Transverse colon (tissue), 4 donors: ENCODE results near the gene STAU1. TPM values are rescaled to one million over a fixed set of nuclear protein-coding genes. Genes with fewer than 3 reads are reported as not detected.

Experiments used
- DNase-seq: peaks from one replicate; pipeline ENCODE4 v3.0.0-alpha.2; 2019
- H3K27ac ChIP-seq, 4 donors: fragments of 200-600 bp; sonication (generic); 2 replicates each; pipeline ENCODE4 v1.5.1; 2016 to 2018; ENCODE audit warnings: inconsistent platforms in 4 of 4
- H3K27me3 ChIP-seq: fragments of 200-600 bp; sonication (generic); 2 replicates; pipeline ENCODE4 v1.5.1; 2017; ENCODE audit warnings: inconsistent platforms
- H3K36me3 ChIP-seq, 4 donors: fragments of 200-600 bp; sonication (generic); 2 replicates each; pipeline ENCODE4 v1.5.1; 2017 to 2019; ENCODE audit warnings: inconsistent platforms in 4 of 4
- H3K4me1 ChIP-seq, 4 donors: fragments of 200-600 bp; sonication (generic); 2 replicates each; pipeline ENCODE4 v1.5.1; 2017 to 2020; ENCODE audit warnings: inconsistent platforms in 4 of 4
- H3K4me3 ChIP-seq, 4 donors: fragments of 200-600 bp; sonication (generic); 1 replicate in 1 of 4; 2 replicates in 3 of 4; pipeline versions ENCODE4 v1.5.1 to v1.6.1; 2017 to 2019; ENCODE audit warnings: inconsistent platforms in 4 of 4
- H3K9me3 ChIP-seq, 2 donors: fragments of 200-600 bp; sonication (generic); 2 replicates each; pipeline ENCODE4 v1.5.1; 2017 to 2019; ENCODE audit warnings: inconsistent platforms in 2 of 2
- EP300 ChIP-seq: sonication (generic); formaldehyde crosslinking; IDR thresholded peaks from one replicate; pipeline ENCODE4 v1.6.1; 2017; ENCODE audit warnings: antibody characterized with exemption, low read depth
- POLR2A ChIP-seq: fragments of 450-650 bp; IDR thresholded peaks from one replicate; pipeline ENCODE4 v1.6.1; 2016; ENCODE audit warnings: antibody characterized with exemption, mild to moderate bottlenecking, moderate library complexity
- POLR2AphosphoS5 ChIP-seq, 3 donors: sonication (generic); formaldehyde crosslinking; IDR thresholded peaks; one replicate each; pipeline ENCODE4 v1.6.1; 2016; ENCODE audit warnings: antibody characterized with exemption in 3 of 3
- WGBS, 2 donors: methylation state at CpG; one replicate each; pipeline ENCODE4 v1.1.5; 2018; ENCODE audit warnings: low coverage in 1 of 2; 5-methylcytosine and 5-hydroxymethylcytosine counted together
- in situ Hi-C, 4 donors: fragments of 200-750 bp; cut with MboI; loops; one replicate each; pipeline versions ENCODE4 v1.15.0 to v1.15.1; 2017; ENCODE audit warnings: low sequenced_read_pairs in 3 of 4, low pct_ligation_motif_present in 1 of 4, low pct_unique_long_range_greater_than_20kb in 1 of 4
- intact Hi-C: fragments of 100-400 bp; cut with DNase I; formaldehyde crosslinking; loops from one replicate; pipeline ENCODE4 v1.15.1; 2023; ENCODE audit warnings: low total_unique reads
- total RNA-seq, 4 donors: library from RNA; depleted of rRNA; stranded (reverse); fragments of >200 nt; gene quantifications; one replicate each; pipeline ENCODE4 v1.1.0, GENCODE V29; 2016
- TF ChIP-seq, protein P1 (sequence below), 5 experiments: fragments of 200-600 bp in 3 of 5; fragments of 450-650 bp in 2 of 5; sonication (generic) in 3 of 5; IDR thresholded peaks; 1 replicate in 2 of 5; 2 replicates in 3 of 5; pipeline ENCODE4 v1.5.1; 2016 to 2017; ENCODE audit warnings: antibody characterized with exemption in 5 of 5, inconsistent platforms in 3 of 5, mild to moderate bottlenecking in 2 of 5, moderate library complexity in 1 of 5

Gene STAU1
- total RNA-seq, 4 donors from 2014 or later = 66.7 to 79.7 (median 73.3) TPM

GRCh38 chr20:49214571-49214970, 26.4 kb upstream of the STAU1 start:
- no peaks in the 10 kb centered on the region for H3K9me3 ChIP-seq
- H3K27me3 ChIP-seq = no peaks in the 10 kb centered on the region
- DNase-seq = no peak
- H3K36me3 ChIP-seq = no peaks in the 10 kb centered on the region
- no peak for TF ChIP-seq POLR2AphosphoS5 (IDR thresholded peaks at IDR 0.05)
- TF ChIP-seq POLR2A = no peak
- TF ChIP-seq, protein P1, sequence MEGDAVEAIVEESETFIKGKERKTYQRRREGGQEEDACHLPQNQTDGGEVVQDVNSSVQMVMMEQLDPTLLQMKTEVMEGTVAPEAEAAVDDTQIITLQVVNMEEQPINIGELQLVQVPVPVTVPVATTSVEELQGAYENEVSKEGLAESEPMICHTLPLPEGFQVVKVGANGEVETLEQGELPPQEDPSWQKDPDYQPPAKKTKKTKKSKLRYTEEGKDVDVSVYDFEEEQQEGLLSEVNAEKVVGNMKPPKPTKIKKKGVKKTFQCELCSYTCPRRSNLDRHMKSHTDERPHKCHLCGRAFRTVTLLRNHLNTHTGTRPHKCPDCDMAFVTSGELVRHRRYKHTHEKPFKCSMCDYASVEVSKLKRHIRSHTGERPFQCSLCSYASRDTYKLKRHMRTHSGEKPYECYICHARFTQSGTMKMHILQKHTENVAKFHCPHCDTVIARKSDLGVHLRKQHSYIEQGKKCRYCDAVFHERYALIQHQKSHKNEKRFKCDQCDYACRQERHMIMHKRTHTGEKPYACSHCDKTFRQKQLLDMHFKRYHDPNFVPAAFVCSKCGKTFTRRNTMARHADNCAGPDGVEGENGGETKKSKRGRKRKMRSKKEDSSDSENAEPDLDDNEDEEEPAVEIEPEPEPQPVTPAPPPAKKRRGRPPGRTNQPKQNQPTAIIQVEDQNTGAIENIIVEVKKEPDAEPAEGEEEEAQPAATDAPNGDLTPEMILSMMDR (IDR thresholded peaks at IDR 0.05) = no peak
- TF ChIP-seq EP300 = no peak
- in situ Hi-C loops (loop anchor here in 2 of 4 donors (10.0 kb wide), 1 partner anchor 80 kb away; no protein-coding TSS in a partner anchor), intact Hi-C loops (no loop called here)
- H3K4me3 ChIP-seq = no peak overlapping the region
- no peak overlapping the region for H3K27ac ChIP-seq
- peaks cover 0 to 15% (median 9%) of the 10 kb centered on the region in 4 donors for H3K4me1 ChIP-seq

DNA sequence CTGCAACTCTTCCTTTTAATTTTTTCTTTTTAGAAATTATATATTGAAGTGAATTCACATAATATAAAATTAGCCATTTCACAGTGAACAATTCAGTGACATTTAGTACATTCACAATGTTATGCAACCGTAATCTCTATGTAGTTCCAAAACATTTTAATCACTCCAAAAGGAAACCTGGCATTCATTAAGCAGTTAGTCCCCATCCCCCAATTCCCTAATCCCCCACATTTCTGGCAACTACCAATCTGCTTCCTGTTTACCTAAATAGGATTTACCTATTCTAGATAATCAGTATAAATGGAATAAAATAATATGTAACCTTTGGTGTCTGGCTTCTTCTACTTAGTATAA, 22.6 kb upstream of the STAU1 start:
- Histone ChIP-seq H3K36me3 (no peaks in the 10 kb centered on the region), H3K27ac (no peak overlapping the region), H3K4me1 (no peaks in the 10 kb centered on the region), H3K27me3 (no peaks in the 10 kb centered on the region), H3K9me3 (no peaks in the 10 kb centered on the region), H3K4me3 (no peak overlapping the region)
- WGBS, 2 donors = 67 to 73% methylated on average over 1 of the region's 1 CpG
- intact Hi-C loops = no loop called here
- TF ChIP-seq, protein P1 (IDR thresholded peaks at IDR 0.05) = no peak
- TF ChIP-seq POLR2AphosphoS5 (IDR thresholded peaks at IDR 0.05) (no peak), EP300 (no peak), POLR2A (no peak)
- in situ Hi-C loops = loop anchor here in 2 of 4 donors (10.0 kb wide), 1 partner anchor 76 kb away; no protein-coding TSS in a partner anchor
- no peak for DNase-seq

- TF ChIP-seq POLR2A (no peak), EP300 (no peak), POLR2AphosphoS5 (IDR thresholded peaks at IDR 0.05) (no peak)
- TF ChIP-seq, protein P1 (IDR thresholded peaks at IDR 0.05) = no peak
These were observed 22.1 kb upstream of the STAU1 start for GRCh38 chr20:49210101-49210756.

DNA sequence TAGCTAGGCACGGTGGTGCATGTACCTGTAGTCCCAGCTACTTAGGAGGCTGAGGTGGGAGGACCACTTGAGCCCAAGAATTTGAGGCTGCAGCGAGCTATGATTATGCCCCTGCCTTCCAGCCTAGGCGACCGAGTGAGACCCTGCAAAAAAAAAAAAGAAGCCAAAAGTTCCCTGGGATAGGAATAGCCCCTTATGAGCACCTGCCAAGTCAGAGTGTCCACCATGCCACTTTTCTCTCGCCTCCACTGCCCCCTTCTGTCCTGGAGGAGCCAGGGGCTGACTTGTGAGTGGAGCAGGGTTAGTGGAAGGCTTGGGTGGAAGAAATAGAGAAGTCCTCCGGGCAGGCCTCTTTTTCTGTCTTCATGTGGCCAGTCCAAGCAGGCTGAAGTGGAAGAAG, 18.9 kb upstream of the STAU1 start:
- no peaks in the 10 kb centered on the region for H3K9me3 ChIP-seq
- H3K4me1 ChIP-seq = no peaks in the 10 kb centered on the region
- in situ Hi-C loops = no loop called here
- H3K27me3 ChIP-seq = no peaks in the 10 kb centered on the region
- intact Hi-C loops = no loop called here
- no peak for TF ChIP-seq POLR2AphosphoS5 (IDR thresholded peaks at IDR 0.05)
- no peak for TF ChIP-seq EP300
- no peak for TF ChIP-seq POLR2A
- TF ChIP-seq, protein P1 (IDR thresholded peaks at IDR 0.05) = no peak
- no peaks in the 10 kb centered on the region for H3K36me3 ChIP-seq
- no peak for DNase-seq
- no peak overlapping the region for H3K4me3 ChIP-seq
- 83 to 92% methylated on average over 4 to 6 of the region's 6 CpGs for WGBS, 2 donors
- no peak overlapping the region for H3K27ac ChIP-seq

More at GRCh38 chr20:49210101-49210756, 22.1 kb upstream of the STAU1 start:
- in situ Hi-C loops (loop anchor here in 2 of 4 donors (10.0 kb wide), 1 partner anchor 75 kb away; no protein-coding TSS in a partner anchor), intact Hi-C loops (no loop called here)
- Histone ChIP-seq H3K4me1 (no peaks in the 10 kb centered on the region), H3K9me3 (no peaks in the 10 kb centered on the region), H3K36me3 (no peaks in the 10 kb centered on the region), H3K27ac (no peak overlapping the region), H3K27me3 (no peaks in the 10 kb centered on the region), H3K4me3 (no peak overlapping the region)
- DNase-seq = no peak
- WGBS, 2 donors = 91 to 100% methylated on average over 1 of the region's 1 CpG
